SIG-M5 treated with dmso at 0.1 percent for 504 hours (cell line): ENCODE measurements around the gene PRM2.

ENCODE experiments used
- DNase-seq: peaks from one replicate; lab custom pipeline; 2025; ENCODE audit not compliant: unreplicated experiment; lab: John Stamatoyannopoulos, UW

The PRM2 gene

GRCh38 chr16:11276143-11276895 lies at the start of gene PRM2:
Gene PRM2 (minus strand): TSS chr16:11276480. CDS start chr16:11276370, 110 bp downstream.
- no peak for DNase-seq

- no peak for DNase-seq
Observed at GRCh38 chr16:11325404-11326083, 49.3 kb upstream of the PRM2 start.

GRCh38 chr16:11323551-11324336 lies 47.5 kb upstream of the PRM2 start:
- DNase-seq: no peak

GRCh38 chr16:11322823-11323222 lies 46.5 kb upstream of the PRM2 start:
- DNase-seq: no peak

- no peak for DNase-seq
Observed at GRCh38 chr16:11321662-11322061, 45.4 kb upstream of the PRM2 start.

- DNase-seq: no peak
Observed at GRCh38 chr16:11320170-11320569, 43.9 kb upstream of the PRM2 start.

- DNase-seq: no peak
Observed at GRCh38 chr16:11319529-11320146, 43.4 kb upstream of the PRM2 start.

- DNase-seq: no peak
Observed at GRCh38 chr16:11318817-11319216, 42.5 kb upstream of the PRM2 start.

- DNase-seq: no peak
Observed at GRCh38 chr16:11316331-11317015, 40.2 kb upstream of the PRM2 start.

GRCh38 chr16:11315510-11315909 lies 39.2 kb upstream of the PRM2 start:
- DNase-seq: no peak

GRCh38 chr16:11314309-11314894 lies 38.1 kb upstream of the PRM2 start:
- no peak for DNase-seq

- DNase-seq: no peak
Observed at GRCh38 chr16:11313493-11314308, 37.4 kb upstream of the PRM2 start.

- DNase-seq: no peak
Observed at GRCh38 chr16:11312718-11313492, 36.6 kb upstream of the PRM2 start.

- peak; percentile 89 for DNase-seq
Observed at GRCh38 chr16:11310997-11311561, 34.8 kb upstream of the PRM2 start.

- DNase-seq: no peak
Observed at GRCh38 chr16:11310634-11310977, 34.3 kb upstream of the PRM2 start.

- DNase-seq: no peak
Observed at GRCh38 chr16:11309895-11310633, 33.8 kb upstream of the PRM2 start.

- DNase-seq: no peak
Observed at GRCh38 chr16:11308493-11309283, 32.4 kb upstream of the PRM2 start.
